OCI-LY7 (cell line): Measurements from ENCODE around the gene ARL6IP6. TPM values are rescaled to one million over a fixed set of nuclear protein-coding genes. Genes with fewer than 3 reads are reported as not detected.
"Not testable (repeated sequence)": the region's sequence is repeated elsewhere in the genome, so short reads cannot be mapped to it uniquely, and the experiment has no call there.

ENCODE experiments used
- BruUV-seq: library from RNA; stranded (reverse); fragments of 400-500 nt; replicated peaks from 2 replicates; lab custom pipeline; 2021; lab: Mats Ljungman, UMichigan
- CTCF ChIA-PET: fragments of 300-600 bp; sonication (Branson Sonifier 250); formaldehyde crosslinking; loops from one replicate; lab custom pipeline; 2022; ENCODE audit warnings: antibody characterized with exemption; ENCODE audit not compliant: unreplicated experiment; lab: Charles Lee
- POLR2A ChIA-PET: fragments of 300-600 bp; sonication (Branson Sonifier 250); formaldehyde crosslinking; loops from one replicate; lab custom pipeline; 2022; ENCODE audit warnings: antibody characterized with exemption; lab: Charles Lee
- DNase-seq: peaks from one replicate; pipeline ENCODE4 v3.0.0-alpha.2; 2015; ENCODE audit warnings: low spot score
- H2AFZ ChIP-seq: fragments of 200-600 bp; sonication (generic), shearing (Covaris generic); 2 replicates; pipeline ENCODE4 v1.6.1; 2014; ENCODE audit warnings: mild to moderate bottlenecking, antibody characterized with exemption, low read length, moderate library complexity
- H3K27ac ChIP-seq: fragments of 200-600 bp; sonication (generic); 2 replicates; pipeline ENCODE4 v1.5.1; 2014; ENCODE audit warnings: mixed run types, low read depth, mild to moderate bottlenecking, moderate library complexity, low read length, inconsistent platforms; ENCODE audit not compliant: poor library complexity, severe bottlenecking
- H3K36me3 ChIP-seq: fragments of 200-600 bp; sonication (generic); 2 replicates; pipeline ENCODE4 v1.6.1; 2014; ENCODE audit warnings: mild to moderate bottlenecking, antibody characterized with exemption, low read length, moderate library complexity, mixed read lengths; ENCODE audit not compliant: insufficient read depth
- H3K4me1 ChIP-seq: fragments of 200-600 bp; sonication (generic); 2 replicates; pipeline ENCODE4 v1.5.1; 2014; ENCODE audit warnings: mild to moderate bottlenecking, low read length; ENCODE audit not compliant: insufficient read depth, poor library complexity, severe bottlenecking
- H3K4me2 ChIP-seq: fragments of 200-600 bp; sonication (generic); 2 replicates; pipeline ENCODE4 v1.6.1; 2014; ENCODE audit warnings: mild to moderate bottlenecking, low read length
- H3K4me3 ChIP-seq: fragments of 200-600 bp; sonication (generic); 2 replicates; pipeline ENCODE4 v1.5.1; 2014; ENCODE audit warnings: mild to moderate bottlenecking, low read depth, low read length; ENCODE audit not compliant: poor library complexity, severe bottlenecking
- H3K79me2 ChIP-seq: fragments of 200-600 bp; sonication (generic); 2 replicates; pipeline ENCODE4 v1.6.1; 2016; ENCODE audit warnings: low read depth, mild to moderate bottlenecking, low read length, moderate library complexity, mixed read lengths; ENCODE audit not compliant: insufficient read depth
- H3K9me2 ChIP-seq: fragments of 200-600 bp; sonication (generic); 2 replicates; pipeline ENCODE4 v1.6.1; 2016; ENCODE audit warnings: mild to moderate bottlenecking, low read length, mixed read lengths; ENCODE audit not compliant: insufficient read depth
- H3K9me3 ChIP-seq: fragments of 200-600 bp; sonication (generic); 2 replicates; pipeline ENCODE4 v1.6.1; 2014; ENCODE audit warnings: mild to moderate bottlenecking, mixed run types, low read length, mixed read lengths
- H4K20me1 ChIP-seq: fragments of 200-600 bp; sonication (generic); 2 replicates; pipeline ENCODE4 v1.6.1; 2014; ENCODE audit warnings: mild to moderate bottlenecking, antibody characterized with exemption, low read length, moderate library complexity, mixed read lengths; ENCODE audit not compliant: insufficient read depth
- CTCF ChIP-seq: fragments of 200-600 bp; sonication (generic); conservative IDR thresholded peaks from 2 replicates; pipeline ENCODE4 v1.5.1; 2014; ENCODE audit warnings: mild to moderate bottlenecking, antibody characterized with exemption, low read length, moderate library complexity, mixed read lengths
- EZH2phosphoT487 ChIP-seq: fragments of 200-600 bp; sonication (generic); IDR thresholded peaks from 2 replicates; pipeline ENCODE4 v1.6.1; 2018; ENCODE audit warnings: low read depth, borderline replicate concordance, mild to moderate bottlenecking, mixed run types, antibody characterized with exemption, low read length, moderate library complexity, mixed read lengths
- intact Hi-C: fragments of 100-400 bp; cut with micrococcal nuclease; formaldehyde crosslinking; loops from one replicate; pipeline ENCODE4 v1.10.0; 2022; ENCODE audit not compliant: unreplicated experiment
- total RNA-seq, 2 experiments: library from RNA; depleted of rRNA in 1 of 2; stranded (reverse); fragments of >200 nt in 1 of 2; shearing (Covaris generic) in 1 of 2; gene quantifications; 2 replicates each; pipeline ENCODE4 v1.2.3, GENCODE V29; 2014 to 2022

The ARL6IP6 gene
- total RNA-seq, 2 experiments from 2014 or later, result 34.6 to 61.8 TPM

DNA sequence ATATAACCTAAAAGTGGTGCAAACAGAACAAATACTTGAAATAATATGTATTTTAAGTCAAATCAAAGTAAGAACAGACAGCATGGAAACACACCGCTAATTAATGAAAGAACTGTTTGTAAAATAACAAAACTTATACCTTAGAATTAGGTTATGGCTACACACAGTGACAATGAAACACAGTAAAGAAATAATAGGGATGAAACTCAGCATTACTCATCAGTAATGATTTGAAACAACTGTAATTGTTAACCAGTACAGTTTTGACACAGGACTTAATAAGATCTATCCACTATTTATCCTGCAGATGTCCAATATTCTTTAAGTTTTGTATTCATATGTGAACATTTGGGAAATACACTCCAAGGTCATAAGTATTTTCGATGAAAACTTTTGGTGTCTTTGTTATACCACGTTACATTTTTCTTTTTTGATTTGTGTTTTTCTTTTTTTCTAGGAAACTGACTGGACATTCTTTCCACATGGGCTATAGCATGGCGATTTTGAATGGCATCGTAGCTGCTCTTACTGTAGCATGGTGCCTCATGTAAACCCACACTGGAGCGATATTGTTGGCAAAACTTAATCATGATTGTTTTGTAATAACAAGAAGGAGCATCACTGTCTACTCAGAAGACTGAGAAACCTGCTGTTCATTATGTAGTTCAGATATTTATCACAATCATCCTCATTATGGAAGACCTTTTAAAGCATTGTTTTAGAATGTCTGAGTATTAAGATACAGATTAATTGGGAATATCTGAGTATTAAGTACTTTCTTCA lies 41.1 kb downstream of the ARL6IP6 start:
- H3K4me1 ChIP-seq, result peaks cover 8% of the 10 kb centered on the region
- no peak overlapping the region for H3K4me3 ChIP-seq
- intact Hi-C loops, result no loop called here
- no peak overlapping the region for H2AFZ ChIP-seq
- no peak overlapping the region for H3K4me2 ChIP-seq
- no peaks in the 10 kb centered on the region; the same call in 1 of the 2 replicates for H3K9me3 ChIP-seq
- H3K79me2 ChIP-seq, result peaks cover under 1% of the 10 kb centered on the region; the same call in 1 of the 2 replicates
- TF ChIP-seq EZH2phosphoT487 (no peak), CTCF (no peak)
- peaks cover 93% of the 10 kb centered on the region for H3K36me3 ChIP-seq
- no peaks in the 10 kb centered on the region for H3K9me2 ChIP-seq
- BruUV-seq, result no TSS peak
- no peak overlapping the region for H3K27ac ChIP-seq
- no peak for DNase-seq
- CTCF ChIA-PET, result no interaction called here
- H4K20me1 ChIP-seq, result no peaks in the 10 kb centered on the region
- POLR2A ChIA-PET, result no interaction called here

DNA sequence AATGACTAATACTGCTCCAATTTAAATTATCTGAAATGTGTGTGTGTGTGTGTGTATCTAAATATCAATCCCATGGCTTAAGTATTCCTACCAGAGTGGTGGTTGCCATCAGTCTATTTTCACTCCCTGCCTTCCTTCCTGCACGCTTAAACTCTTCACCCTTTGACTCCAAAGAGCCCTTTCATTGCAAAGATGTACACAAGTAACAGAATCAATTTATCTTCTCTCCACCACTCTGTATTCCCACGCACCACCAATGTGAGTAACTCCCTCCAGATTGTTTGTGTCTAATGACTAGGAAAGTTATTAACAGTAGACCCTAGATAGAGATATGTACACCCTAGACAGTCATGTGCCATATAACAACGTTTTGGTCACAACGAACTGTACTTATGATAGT lies 42.8 kb downstream of the ARL6IP6 start:
- intact Hi-C loops, result no loop called here
- no peaks in the 10 kb centered on the region for H3K9me2 ChIP-seq
- TF ChIP-seq CTCF (no peak), EZH2phosphoT487 (no peak)
- ChIA-PET CTCF (no interaction called here), POLR2A (no interaction called here)
- no peak for DNase-seq
- no peak overlapping the region for H3K4me3 ChIP-seq
- no peaks in the 10 kb centered on the region; the same call in 1 of the 2 replicates for H3K9me3 ChIP-seq
- no peaks in the 10 kb centered on the region for H3K79me2 ChIP-seq
- no peak overlapping the region for H3K4me2 ChIP-seq
- no peaks in the 10 kb centered on the region for H4K20me1 ChIP-seq
- H3K27ac ChIP-seq, result no peak overlapping the region
- no TSS peak for BruUV-seq
- peaks cover 82% of the 10 kb centered on the region for H3K36me3 ChIP-seq
- H3K4me1 ChIP-seq, result peaks cover 10% of the 10 kb centered on the region
- H2AFZ ChIP-seq, result no peak overlapping the region

DNA sequence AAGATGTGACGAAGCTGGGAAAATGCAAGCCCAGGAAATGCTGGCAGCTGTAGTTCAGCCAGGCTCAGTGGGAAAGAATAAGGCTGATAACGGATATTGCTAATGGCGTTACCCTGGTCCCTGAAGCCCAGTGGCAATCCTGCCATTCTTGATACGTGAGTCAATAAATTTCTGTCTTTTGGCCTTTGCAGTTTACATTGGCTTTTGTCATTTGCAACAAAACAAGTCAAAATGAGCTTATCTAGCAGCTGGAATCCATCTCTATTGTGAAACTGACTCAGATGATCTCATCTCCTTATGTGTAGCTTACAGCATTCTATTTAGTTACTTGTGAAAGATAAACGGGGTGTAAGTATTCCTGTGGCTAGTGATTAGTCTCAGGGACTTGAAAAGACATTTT lies 43.8 kb downstream of the ARL6IP6 start:
- H3K36me3 ChIP-seq, result peaks cover 72% of the 10 kb centered on the region
- no peaks in the 10 kb centered on the region for H4K20me1 ChIP-seq
- no peak for TF ChIP-seq CTCF
- no peak for TF ChIP-seq EZH2phosphoT487
- DNase-seq, result no peak
- no peak overlapping the region for H3K27ac ChIP-seq
- intact Hi-C loops, result no loop called here
- ChIA-PET CTCF (no interaction called here), POLR2A (interaction anchor here (0.6 kb wide), 1 partner anchor 693 kb away, joined by 3 read pairs; no protein-coding TSS in a partner anchor)
- BruUV-seq, result no TSS peak
- H3K4me1 ChIP-seq, result peaks cover 10% of the 10 kb centered on the region
- no peaks in the 10 kb centered on the region for H3K79me2 ChIP-seq
- H3K4me2 ChIP-seq, result no peak overlapping the region
- no peaks in the 10 kb centered on the region; the same call in 1 of the 2 replicates for H3K9me3 ChIP-seq
- no peak overlapping the region for H2AFZ ChIP-seq
- H3K9me2 ChIP-seq, result no peaks in the 10 kb centered on the region
- H3K4me3 ChIP-seq, result no peak overlapping the region

DNA sequence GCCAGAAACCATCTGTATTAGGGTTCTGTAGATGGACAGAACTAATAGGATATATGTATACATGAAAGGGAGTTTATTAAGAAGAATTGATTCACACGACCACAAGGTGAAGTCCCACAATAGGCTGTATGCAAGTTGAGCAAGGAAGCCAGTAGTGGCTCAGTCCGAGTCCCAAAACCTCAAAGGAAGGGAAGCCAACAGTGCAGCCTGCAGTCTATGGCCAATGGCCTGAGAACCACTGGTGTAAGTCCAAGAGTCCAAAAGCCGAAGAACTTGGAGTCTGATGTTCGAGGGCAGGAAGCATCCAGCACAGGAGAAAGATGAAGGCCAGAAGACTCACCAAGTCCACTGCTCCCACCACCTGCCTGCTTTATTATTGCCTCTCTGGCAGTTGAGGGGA lies 44.8 kb downstream of the ARL6IP6 start:
- peaks cover 10% of the 10 kb centered on the region for H3K4me1 ChIP-seq
- BruUV-seq, POLR2A ChIA-PET, H3K4me3 ChIP-seq, H3K9me2 ChIP-seq, DNase-seq, H4K20me1 ChIP-seq, CTCF ChIA-PET, intact Hi-C loops, H3K79me2 ChIP-seq, H3K4me2 ChIP-seq, H3K27ac ChIP-seq, H3K9me3 ChIP-seq, H2AFZ ChIP-seq: not testable (repeated sequence)
- H3K36me3 ChIP-seq, result peaks cover 63% of the 10 kb centered on the region
